ENCODE measurements around the gene ZBTB46.

DNA sequence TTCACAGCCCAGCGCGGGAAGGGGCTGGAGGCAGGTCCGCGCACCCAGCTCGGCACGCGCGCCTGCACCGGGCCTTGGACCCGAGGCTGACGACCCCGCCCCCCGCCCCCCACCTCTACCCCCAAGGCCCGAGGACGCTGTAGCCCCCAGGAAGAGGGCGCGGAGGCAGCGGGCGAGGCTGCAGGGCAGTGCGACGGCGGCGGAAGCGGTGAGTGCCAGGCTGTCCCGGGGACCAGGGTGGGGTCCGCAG lies 93.4 kb downstream of the ZBTB46 start:
- TF ChIP-seq, protein P1, sequence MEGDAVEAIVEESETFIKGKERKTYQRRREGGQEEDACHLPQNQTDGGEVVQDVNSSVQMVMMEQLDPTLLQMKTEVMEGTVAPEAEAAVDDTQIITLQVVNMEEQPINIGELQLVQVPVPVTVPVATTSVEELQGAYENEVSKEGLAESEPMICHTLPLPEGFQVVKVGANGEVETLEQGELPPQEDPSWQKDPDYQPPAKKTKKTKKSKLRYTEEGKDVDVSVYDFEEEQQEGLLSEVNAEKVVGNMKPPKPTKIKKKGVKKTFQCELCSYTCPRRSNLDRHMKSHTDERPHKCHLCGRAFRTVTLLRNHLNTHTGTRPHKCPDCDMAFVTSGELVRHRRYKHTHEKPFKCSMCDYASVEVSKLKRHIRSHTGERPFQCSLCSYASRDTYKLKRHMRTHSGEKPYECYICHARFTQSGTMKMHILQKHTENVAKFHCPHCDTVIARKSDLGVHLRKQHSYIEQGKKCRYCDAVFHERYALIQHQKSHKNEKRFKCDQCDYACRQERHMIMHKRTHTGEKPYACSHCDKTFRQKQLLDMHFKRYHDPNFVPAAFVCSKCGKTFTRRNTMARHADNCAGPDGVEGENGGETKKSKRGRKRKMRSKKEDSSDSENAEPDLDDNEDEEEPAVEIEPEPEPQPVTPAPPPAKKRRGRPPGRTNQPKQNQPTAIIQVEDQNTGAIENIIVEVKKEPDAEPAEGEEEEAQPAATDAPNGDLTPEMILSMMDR (IDR thresholded peaks at IDR 0.05) = no peak
- TF ChIP-seq POLR2AphosphoS5 (IDR thresholded peaks at IDR 0.05) = no peak
